GOT3 (cell line): ENCODE measurements around the gene DAB2.
"Not testable (repeated sequence)": the region's sequence is repeated elsewhere in the genome, so short reads cannot be mapped to it uniquely, and the experiment has no call there.

Experiments used
- DNase-seq: peaks from one replicate; lab custom pipeline; 2025; ENCODE audit warnings: mixed read lengths; lab: John Stamatoyannopoulos, UW

DAB2 gene

GRCh38 chr5:39340506-39340905 is 84.3 kb downstream of the DAB2 start:
- DNase-seq: no peak

GRCh38 chr5:39337252-39337915 is 87.4 kb downstream of the DAB2 start:
- DNase-seq: no peak

- DNase-seq: not testable (repeated sequence)
Measured at GRCh38 chr5:39334296-39334695, 90.5 kb downstream of the DAB2 start.

GRCh38 chr5:39333104-39333503 is 91.7 kb downstream of the DAB2 start:
- no peak for DNase-seq

GRCh38 chr5:39331861-39332381 is 92.9 kb downstream of the DAB2 start:
- no peak for DNase-seq

- no peak for DNase-seq
Measured at GRCh38 chr5:39328731-39329130, 96.0 kb downstream of the DAB2 start.

- no peak for DNase-seq
Measured at GRCh38 chr5:39323542-39323941, 101.2 kb downstream of the DAB2 start.
